ENCODE results near the gene GAS6.

GAS6 gene

DNA sequence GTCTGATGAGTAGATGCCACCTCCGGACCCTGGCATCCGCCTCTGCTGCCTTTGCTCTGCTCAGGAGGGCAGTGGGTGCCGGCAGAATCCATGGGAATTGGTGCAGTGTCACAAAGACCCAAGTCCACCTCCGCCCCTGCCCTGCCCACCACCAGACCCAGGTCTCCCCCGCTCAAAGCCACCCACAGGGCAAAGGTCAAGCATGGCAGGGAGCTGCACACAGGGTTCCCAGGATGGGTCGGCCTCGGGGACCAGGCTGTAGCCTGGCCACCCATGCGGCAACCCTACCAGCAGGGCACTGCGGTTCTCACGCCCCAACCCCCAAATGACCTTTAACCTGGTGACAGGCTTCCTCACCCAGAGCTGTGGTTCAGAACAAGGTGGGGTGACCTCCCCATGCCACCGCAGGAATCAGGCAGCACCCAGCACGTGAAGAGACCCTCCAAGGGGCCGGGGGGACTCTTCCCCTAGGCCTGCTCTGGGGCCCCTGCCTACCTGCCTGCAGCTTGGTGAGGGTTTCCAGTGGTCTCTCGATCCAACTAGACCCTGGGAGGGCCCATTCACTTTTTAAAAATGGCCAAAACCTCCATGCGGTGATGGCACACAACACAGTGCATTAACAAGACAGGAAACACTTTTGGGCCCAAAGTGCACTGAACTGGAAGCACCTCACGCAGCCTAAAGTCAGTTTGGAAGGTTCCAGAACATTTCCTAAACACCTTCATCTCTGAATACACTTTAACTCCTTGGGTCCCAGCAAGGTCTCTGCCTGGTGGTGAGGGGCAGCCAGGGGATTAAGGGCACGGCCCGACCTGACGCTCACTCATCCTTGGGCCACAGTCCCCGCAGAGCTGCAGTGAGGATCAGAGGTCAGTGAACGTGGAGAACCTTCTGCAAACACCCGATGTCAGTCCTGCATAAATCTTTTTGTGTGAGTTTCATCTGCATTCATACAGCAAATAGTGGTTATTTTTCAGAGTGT is 11.0 kb downstream of the GAS6 start:
- H3K4me3 Mint-ChIP-seq, result no peak overlapping the region
- DNase-seq, result no peak
- H3K9me3 Mint-ChIP-seq, result no peaks in the 10 kb centered on the region
- peaks cover 7% of the 10 kb centered on the region for H3K27me3 Mint-ChIP-seq (ENCODE audit: low read depth, poor library complexity)
- peaks cover 40% of the 10 kb centered on the region for H3K4me1 Mint-ChIP-seq
- peak overlapping the region; percentile 36 for H3K27ac Mint-ChIP-seq
- TF ChIP-seq, protein P1, sequence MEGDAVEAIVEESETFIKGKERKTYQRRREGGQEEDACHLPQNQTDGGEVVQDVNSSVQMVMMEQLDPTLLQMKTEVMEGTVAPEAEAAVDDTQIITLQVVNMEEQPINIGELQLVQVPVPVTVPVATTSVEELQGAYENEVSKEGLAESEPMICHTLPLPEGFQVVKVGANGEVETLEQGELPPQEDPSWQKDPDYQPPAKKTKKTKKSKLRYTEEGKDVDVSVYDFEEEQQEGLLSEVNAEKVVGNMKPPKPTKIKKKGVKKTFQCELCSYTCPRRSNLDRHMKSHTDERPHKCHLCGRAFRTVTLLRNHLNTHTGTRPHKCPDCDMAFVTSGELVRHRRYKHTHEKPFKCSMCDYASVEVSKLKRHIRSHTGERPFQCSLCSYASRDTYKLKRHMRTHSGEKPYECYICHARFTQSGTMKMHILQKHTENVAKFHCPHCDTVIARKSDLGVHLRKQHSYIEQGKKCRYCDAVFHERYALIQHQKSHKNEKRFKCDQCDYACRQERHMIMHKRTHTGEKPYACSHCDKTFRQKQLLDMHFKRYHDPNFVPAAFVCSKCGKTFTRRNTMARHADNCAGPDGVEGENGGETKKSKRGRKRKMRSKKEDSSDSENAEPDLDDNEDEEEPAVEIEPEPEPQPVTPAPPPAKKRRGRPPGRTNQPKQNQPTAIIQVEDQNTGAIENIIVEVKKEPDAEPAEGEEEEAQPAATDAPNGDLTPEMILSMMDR (IDR thresholded peaks at IDR 0.05), result no peak
- no peaks in the 10 kb centered on the region for H3K36me3 Mint-ChIP-seq (ENCODE audit: low read depth)

DNA sequence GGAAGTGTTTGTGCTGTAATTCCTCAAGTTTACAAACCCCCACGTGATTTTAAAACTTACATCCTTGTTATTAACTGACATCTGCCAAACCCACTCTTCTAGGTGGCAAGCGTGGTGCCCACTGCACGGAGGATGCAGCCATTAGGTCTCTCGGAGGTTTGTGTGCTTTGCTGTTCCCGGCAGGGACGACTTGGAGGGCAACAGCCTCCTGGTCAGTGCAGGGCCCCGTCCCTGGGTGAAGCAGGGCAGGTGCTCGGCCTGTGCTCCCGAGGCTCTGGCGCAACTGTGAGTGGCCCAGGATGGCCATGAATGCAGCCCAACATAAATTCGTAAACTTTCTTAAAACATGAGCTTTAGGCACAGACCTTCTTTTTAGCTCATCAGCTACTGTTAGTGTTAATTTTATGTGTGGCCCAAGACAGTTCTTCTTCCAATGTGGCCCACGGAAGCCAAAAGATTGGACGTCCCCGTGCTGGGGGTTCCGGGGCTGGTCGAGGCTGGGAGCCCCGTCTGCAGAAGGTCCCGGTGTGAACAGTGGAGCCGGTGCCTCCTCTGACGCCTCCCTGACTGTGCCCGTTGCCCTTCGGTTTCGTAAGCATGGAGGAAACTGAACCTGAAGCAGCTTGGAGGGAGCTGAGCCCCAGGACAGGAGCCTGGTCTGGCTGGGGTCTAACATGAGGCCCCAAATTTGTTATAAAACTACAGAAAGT is 11.9 kb downstream of the GAS6 start:
- TF ChIP-seq, protein P1 (IDR thresholded peaks at IDR 0.05), result no peak
- Mint-ChIP-seq H3K4me1 (peaks cover 43% of the 10 kb centered on the region), H3K9me3 (no peaks in the 10 kb centered on the region), H3K27ac (no peak overlapping the region), H3K36me3 (ENCODE audit: low read depth) (no peaks in the 10 kb centered on the region), H3K4me3 (no peak overlapping the region), H3K27me3 (ENCODE audit: low read depth, poor library complexity) (peaks cover 4% of the 10 kb centered on the region)
- no peak for DNase-seq

DNA sequence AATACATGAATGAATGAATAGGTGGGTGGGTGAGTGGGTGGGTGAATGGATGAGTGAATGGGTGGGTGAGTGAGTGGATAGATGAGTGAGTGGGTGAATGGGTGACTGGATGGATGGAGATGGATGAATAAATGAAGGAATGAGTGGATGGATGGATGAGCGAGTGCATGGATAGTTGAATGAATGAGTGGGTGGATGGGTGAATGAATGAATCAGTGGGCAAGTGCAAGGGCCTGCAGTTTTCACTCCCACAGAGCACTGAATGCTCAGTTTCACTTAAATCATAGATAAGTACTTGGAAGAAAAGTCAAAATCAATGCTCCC is 12.4 kb downstream of the GAS6 start:
- H3K27ac Mint-ChIP-seq, result no peak overlapping the region
- no peaks in the 10 kb centered on the region for H3K9me3 Mint-ChIP-seq
- TF ChIP-seq, protein P1 (IDR thresholded peaks at IDR 0.05), result no peak
- H3K36me3 Mint-ChIP-seq (ENCODE audit: low read depth), result no peaks in the 10 kb centered on the region
- H3K27me3 Mint-ChIP-seq (ENCODE audit: low read depth, poor library complexity), result no peaks in the 10 kb centered on the region
- H3K4me3 Mint-ChIP-seq, result no peak overlapping the region
- peaks cover 43% of the 10 kb centered on the region for H3K4me1 Mint-ChIP-seq
- no peak for DNase-seq

DNA sequence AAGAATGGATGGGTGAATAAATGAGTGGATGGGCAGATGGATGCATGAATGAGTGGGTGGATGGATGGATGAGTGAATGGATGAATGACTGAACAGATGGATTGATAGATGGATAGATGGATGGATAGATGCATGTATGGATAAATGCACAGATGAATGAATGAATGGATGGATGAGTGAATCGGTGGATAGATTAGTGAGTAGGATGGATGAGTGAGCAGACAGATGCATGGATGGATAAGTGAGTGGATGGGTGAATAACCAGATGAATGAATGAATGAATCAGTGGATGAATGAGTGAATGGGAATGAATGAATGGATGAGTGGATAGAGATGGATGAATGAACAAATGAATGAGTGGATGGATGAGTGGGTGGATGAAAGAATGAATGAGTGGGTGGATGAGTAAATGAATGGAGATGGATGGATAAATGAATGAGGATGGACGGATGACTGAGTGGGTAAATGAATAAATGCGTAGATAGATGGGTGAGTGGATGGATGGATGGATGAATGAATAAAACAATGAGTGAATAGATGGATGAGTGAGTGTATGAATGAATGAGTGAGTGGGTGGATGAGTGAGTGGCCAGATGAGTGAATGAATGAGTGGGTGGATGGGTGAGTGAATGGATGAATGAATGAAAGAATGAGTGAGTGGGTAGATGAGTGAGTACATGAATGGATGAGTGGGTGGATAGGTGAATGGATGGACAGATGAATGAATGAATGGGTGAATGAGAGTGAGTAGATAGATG is 13.0 kb downstream of the GAS6 start:
- TF ChIP-seq, protein P1 (IDR thresholded peaks at IDR 0.05), result no peak
- Mint-ChIP-seq H3K4me1 (peaks cover 44% of the 10 kb centered on the region), H3K27me3 (ENCODE audit: low read depth, poor library complexity) (no peaks in the 10 kb centered on the region), H3K4me3 (no peak overlapping the region), H3K36me3 (ENCODE audit: low read depth) (no peaks in the 10 kb centered on the region), H3K9me3 (no peaks in the 10 kb centered on the region), H3K27ac (no peak overlapping the region)
- no peak for DNase-seq

DNA sequence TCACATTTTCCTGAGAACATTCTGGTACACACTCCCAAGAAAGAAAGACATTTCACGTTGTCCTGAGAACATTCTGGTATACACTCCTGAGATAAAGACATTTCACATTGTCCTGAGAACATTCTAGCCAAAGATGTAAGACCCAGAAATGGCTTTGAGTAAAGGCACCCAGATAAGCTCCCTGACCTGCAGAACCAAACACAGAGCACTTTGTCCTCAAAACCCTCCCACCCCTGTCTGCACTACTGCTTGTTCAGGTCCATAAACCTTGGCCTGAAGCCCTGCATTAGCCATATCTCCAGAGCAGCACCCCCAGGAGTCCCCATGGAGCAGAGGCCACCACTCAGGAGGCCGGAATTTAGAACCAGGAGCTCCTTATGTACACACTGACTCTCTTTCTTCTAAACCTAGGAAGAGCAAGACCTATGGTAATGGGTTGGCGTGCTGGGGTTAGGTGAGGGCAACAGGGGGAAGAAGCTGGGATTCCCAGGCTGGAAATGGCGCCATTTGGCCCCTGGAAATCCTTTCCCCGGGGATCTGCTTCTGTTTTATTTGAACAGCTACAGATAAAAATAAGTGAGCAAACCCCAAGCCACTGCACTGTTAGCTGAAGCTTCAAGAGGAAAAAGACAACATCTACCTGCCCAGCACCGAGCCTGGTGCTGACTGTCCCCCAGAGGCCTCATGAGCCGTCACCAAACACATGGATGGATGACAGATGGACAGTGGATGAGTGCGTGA is 13.7 kb downstream of the GAS6 start:
- TF ChIP-seq, protein P1 (IDR thresholded peaks at IDR 0.05), result no peak
- Mint-ChIP-seq H3K36me3 (ENCODE audit: low read depth) (no peaks in the 10 kb centered on the region), H3K4me3 (no peak overlapping the region), H3K4me1 (peaks cover 51% of the 10 kb centered on the region), H3K9me3 (no peaks in the 10 kb centered on the region), H3K27ac (no peak overlapping the region), H3K27me3 (ENCODE audit: low read depth, poor library complexity) (no peaks in the 10 kb centered on the region)
- DNase-seq, result no peak
